Dendritic cell treated with granulocyte-macrophage colony-stimulating factor and Interleukin-4, amounts not matched to agents 40 ng/mL and 50 ng/mL, for 4 days (primary cell): Measurements from ENCODE around the gene NAXD.
"Not testable (repeated sequence)": the region's sequence is repeated elsewhere in the genome, so short reads cannot be mapped to it uniquely, and the experiment has no call there.

ENCODE experiments used
- H3K27ac Mint-ChIP-seq: one replicate; pipeline ENCODE4 v1.8.0; 2022; ENCODE audit warnings: mild to moderate bottlenecking, mixed read lengths
- H3K27me3 Mint-ChIP-seq: one replicate; pipeline ENCODE4 v1.8.0; 2022; ENCODE audit warnings: mild to moderate bottlenecking, mixed read lengths
- H3K36me3 Mint-ChIP-seq: one replicate; pipeline ENCODE4 v1.8.0; 2022; ENCODE audit warnings: low read depth, mixed read lengths
- H3K4me1 Mint-ChIP-seq: one replicate; pipeline ENCODE4 v1.8.0; 2022; ENCODE audit warnings: low read depth, mixed read lengths
- H3K4me3 Mint-ChIP-seq: one replicate; pipeline ENCODE4 v1.8.0; 2022; ENCODE audit warnings: mild to moderate bottlenecking, moderate library complexity, mixed read lengths
- H3K9me3 Mint-ChIP-seq: one replicate; pipeline ENCODE4 v1.8.0; 2022; ENCODE audit warnings: mixed read lengths
- intact Hi-C: fragments of 100-400 bp; cut with micrococcal nuclease; formaldehyde crosslinking; loops from one replicate; pipeline ENCODE4 v1.15.0; 2022

Gene NAXD

DNA sequence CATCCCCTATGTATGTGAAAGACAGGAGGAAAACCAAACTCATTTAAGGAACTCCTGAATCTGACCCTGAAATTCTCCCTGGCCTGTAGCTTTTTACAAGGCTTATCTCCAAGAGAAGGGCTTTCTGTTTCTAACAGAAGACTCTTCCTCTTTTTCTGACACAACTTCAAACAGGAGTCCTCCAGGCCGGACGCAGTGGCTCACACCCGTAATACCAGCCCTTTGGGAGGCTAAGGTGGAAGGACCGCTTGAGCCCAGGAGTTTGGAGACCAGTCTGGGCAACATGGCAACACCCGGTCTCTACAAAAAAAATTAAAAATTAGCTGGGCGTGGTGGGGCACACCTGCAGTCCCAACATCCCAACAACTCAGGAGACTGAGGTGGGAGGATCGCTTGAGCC lies 48.7 kb downstream of the NAXD start:
- peak overlapping the region; percentile 74 for H3K27ac Mint-ChIP-seq
- H3K36me3 Mint-ChIP-seq: peaks cover 93% of the 10 kb centered on the region
- intact Hi-C loops: no loop called here
- peaks cover 76% of the 10 kb centered on the region for H3K4me1 Mint-ChIP-seq
- H3K9me3 Mint-ChIP-seq: no peaks in the 10 kb centered on the region
- H3K4me3 Mint-ChIP-seq: peak overlapping the region; percentile 26
- H3K27me3 Mint-ChIP-seq: no peaks in the 10 kb centered on the region

DNA sequence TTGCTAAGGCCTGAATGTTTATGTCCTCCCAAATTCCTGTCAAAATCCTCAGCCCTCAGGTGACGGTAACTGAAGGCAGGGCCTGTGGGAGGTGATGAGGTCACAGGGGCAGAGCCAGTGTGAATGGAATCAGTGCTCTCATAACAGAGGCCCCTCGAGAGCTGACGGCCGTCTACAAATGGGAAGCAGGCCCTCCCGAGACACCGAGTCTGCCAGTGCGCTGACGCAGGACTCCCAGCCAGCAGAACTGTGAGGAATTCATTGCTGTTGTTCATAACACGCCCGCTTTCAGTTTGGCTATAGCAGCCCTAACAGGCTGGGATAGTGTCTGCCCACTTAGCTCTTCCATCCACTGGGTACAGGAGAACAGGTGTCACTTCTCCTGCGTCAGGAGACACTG lies 49.3 kb downstream of the NAXD start:
- H3K4me3 Mint-ChIP-seq: no peak overlapping the region
- no peaks in the 10 kb centered on the region for H3K27me3 Mint-ChIP-seq
- intact Hi-C loops: no loop called here
- peak overlapping the region; percentile 74 for H3K27ac Mint-ChIP-seq
- no peaks in the 10 kb centered on the region for H3K9me3 Mint-ChIP-seq
- peaks cover 93% of the 10 kb centered on the region for H3K36me3 Mint-ChIP-seq
- peaks cover 70% of the 10 kb centered on the region for H3K4me1 Mint-ChIP-seq

DNA sequence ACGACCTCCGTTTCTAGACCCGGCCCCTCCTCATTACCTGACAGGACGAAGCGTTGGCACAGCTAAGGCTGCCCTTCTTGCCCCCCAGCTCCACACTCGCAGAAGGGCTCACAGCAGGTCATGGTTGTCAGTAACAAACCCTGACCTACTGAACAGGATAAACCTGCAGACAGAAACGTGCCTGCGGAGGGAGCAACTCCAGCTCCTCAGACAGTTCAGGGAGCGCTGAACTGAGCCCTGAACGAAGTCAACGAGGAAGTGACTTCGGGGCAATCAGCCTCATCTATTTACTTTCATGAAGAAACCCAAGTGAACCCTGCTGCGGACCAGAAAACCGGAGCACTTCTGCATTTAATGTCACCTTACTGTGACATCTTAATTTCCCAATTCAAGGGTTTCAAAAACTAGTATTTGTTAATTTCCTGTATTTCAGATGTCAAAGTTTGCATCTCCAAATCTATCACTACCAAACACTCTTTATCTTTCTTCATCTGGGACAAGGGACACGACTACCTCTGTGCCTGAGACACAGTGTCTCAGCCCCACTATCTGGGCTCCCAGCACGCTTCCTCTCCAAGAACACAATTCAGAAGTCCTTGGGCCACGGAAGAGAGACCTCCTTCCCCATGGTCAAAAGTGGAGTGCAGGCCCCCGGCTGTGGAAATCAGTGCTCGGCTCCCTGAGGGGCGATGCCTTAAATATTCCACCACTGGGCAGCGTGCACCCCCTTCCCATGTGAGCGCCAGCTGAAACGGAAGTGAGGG lies 50.3 kb downstream of the NAXD start:
- Mint-ChIP-seq H3K9me3 (no peaks in the 10 kb centered on the region), H3K27me3 (no peaks in the 10 kb centered on the region), H3K27ac (peak overlapping the region; percentile 74), H3K4me1 (peaks cover 64% of the 10 kb centered on the region), H3K4me3 (peak overlapping the region; percentile 41), H3K36me3 (peaks cover 93% of the 10 kb centered on the region)
- intact Hi-C loops: no loop called here

DNA sequence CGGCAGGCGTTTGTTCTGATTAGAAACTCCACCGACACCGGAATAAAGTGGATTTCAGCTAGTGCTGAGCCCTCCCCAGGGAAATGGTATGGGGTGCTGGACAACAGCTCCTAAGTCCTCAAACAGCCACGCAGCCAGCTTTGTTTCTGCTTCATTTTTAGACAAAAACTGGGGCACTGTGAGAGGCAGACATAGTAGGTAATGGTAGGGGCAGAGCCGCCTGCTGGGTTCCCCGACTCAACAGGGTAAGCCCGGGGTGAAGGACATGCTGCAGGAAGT lies 50.8 kb downstream of the NAXD start:
- peaks cover 63% of the 10 kb centered on the region for H3K4me1 Mint-ChIP-seq
- intact Hi-C loops: no loop called here
- H3K4me3 Mint-ChIP-seq: peak overlapping the region; percentile 41
- H3K36me3 Mint-ChIP-seq: peaks cover 93% of the 10 kb centered on the region
- peak overlapping the region; percentile 74 for H3K27ac Mint-ChIP-seq
- no peaks in the 10 kb centered on the region for H3K9me3 Mint-ChIP-seq
- no peaks in the 10 kb centered on the region for H3K27me3 Mint-ChIP-seq

DNA sequence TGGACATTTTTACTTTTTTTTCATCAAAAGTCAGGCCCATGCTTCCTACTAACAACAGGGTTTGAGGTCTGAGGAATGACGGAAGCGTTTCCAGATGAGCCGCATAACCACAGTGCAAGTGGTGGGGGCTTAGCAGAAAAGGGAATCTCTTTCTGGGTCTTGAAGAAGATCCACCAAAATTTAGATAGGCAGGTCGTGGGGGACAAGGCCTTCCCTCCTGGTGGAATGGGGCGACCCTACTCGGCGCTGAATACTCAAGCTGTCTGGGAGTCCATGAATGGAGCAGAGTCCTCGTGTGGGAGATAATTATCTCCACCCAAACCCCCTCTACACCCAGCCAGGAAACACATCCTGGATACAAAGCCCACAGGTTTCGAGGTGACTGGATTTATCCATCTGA lies 53.7 kb downstream of the NAXD start:
- H3K9me3 Mint-ChIP-seq: no peaks in the 10 kb centered on the region
- H3K27me3 Mint-ChIP-seq: no peaks in the 10 kb centered on the region
- H3K4me3 Mint-ChIP-seq: no peak overlapping the region
- intact Hi-C loops: no loop called here
- peaks cover 35% of the 10 kb centered on the region for H3K4me1 Mint-ChIP-seq
- H3K27ac Mint-ChIP-seq: no peak overlapping the region
- peaks cover 85% of the 10 kb centered on the region for H3K36me3 Mint-ChIP-seq

DNA sequence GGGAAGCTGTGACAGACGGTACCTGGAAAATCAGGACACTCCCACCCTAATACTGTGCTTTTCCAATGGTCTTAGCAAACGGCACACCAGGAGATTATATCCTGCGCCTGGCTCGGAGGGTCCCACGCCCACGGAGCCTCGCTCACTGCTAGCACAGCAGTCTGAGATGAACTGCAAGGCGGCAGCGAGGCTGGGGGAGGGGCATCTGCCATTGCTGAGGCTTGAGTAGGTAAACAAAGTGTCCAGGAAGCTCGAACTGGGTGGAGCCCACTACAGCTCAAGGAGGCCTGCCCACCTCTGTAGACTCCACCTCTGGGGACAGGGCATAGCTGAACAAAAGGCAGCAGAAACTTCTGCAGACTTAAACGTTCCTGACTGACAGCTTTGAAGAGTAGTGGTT lies 54.5 kb downstream of the NAXD start:
- H3K27me3 Mint-ChIP-seq, H3K4me3 Mint-ChIP-seq, H3K27ac Mint-ChIP-seq, intact Hi-C loops, H3K9me3 Mint-ChIP-seq: not testable (repeated sequence)
- H3K36me3 Mint-ChIP-seq: peaks cover 81% of the 10 kb centered on the region
- H3K4me1 Mint-ChIP-seq: peaks cover 28% of the 10 kb centered on the region

DNA sequence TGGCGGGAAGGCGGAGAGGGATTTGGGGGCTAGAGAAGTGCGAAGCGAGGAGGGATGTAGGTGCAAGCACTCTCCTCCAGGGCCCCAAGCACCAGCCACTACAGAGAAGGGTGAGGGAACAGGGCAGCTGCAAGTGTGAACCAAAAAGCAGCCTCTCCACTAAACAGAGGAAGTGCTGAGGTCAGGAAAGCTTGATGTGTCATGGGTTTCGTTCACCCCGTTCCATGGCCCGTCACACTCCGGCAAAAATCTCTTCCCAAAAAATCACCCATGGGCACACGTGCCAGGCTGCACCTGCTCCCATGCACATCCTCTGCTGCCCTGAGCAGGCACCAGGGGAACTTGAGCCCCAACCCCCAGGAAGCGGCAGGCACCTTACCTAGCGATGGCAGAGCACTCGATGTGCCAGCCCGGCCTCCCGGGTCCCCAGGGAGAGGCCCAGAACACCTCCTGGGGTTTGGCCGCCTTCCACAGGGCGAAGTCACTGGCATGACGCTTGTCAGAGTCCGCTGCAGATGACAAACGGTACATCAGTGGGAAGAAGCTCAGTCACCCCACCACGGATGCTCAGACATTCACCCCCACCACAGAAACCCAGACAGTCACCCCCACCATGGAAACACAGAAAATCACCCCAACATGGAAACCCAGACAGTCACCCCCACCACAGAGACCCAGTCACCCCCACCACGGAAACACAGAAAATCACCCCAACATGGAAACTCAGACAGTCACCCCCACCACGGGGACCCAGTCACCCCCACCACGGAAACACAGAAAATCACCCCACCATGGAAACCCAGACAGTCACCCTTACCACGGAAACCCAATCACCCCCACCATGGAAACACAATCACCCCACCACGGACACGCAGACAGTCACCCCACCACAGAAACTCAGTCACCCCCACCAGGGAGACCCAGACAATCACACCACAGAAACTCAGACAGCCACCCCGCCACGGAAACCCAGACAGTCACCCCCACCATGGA lies 61.5 kb downstream of the NAXD start:
- H3K27ac Mint-ChIP-seq: peak overlapping the region; percentile 86

DNA sequence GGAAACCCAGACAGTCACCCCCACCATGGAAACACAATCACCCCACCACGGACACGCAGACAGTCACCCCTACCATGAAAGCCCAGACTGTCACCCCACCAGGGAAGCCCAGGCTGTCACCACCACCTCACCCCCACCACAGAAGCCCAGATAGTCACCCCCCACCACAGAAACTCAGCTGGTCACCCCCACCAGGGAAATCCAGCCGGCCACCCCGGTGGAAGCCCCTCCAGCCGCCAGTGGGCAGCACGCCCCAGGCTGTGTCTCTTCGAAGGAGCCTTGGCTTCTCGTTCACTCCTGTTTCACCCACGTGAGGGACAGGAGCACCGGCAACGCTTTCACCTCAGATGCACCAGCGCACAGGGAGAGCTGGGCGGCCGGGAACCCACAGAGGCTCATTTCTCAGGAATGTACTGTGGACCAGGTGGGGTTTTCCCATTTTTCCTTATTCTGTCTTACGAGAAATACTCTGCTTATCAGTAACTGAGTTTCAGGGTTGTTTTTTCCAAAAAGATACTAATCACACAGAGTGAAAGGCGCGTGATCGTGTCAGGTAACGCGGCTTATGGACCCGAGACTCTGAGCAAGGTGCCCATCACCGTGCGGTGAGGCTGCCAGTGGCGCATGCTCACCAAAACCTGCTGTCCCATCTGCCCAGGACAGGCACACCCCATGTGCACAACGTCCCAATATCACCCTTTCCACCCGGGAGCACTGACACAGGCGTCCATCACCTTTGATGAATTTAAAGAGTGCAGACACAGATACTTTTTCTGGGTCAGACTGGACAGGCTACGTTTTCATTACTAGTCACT lies 62.6 kb downstream of the NAXD start:
- H3K9me3 Mint-ChIP-seq: no peaks in the 10 kb centered on the region
- intact Hi-C loops: no loop called here
- peaks cover 34% of the 10 kb centered on the region for H3K4me1 Mint-ChIP-seq
- H3K36me3 Mint-ChIP-seq: peaks cover 75% of the 10 kb centered on the region
- peak overlapping the region; percentile 86 for H3K27ac Mint-ChIP-seq
- H3K4me3 Mint-ChIP-seq: no peak overlapping the region
- no peaks in the 10 kb centered on the region for H3K27me3 Mint-ChIP-seq

More for the DNA sequence above, 61.5 kb downstream of the NAXD start:
- Mint-ChIP-seq H3K9me3 (no peaks in the 10 kb centered on the region), H3K27me3 (no peaks in the 10 kb centered on the region), H3K4me3 (peak overlapping the region; percentile 64), H3K36me3 (peaks cover 75% of the 10 kb centered on the region), H3K4me1 (peaks cover 34% of the 10 kb centered on the region)
- intact Hi-C loops: no loop called here

DNA sequence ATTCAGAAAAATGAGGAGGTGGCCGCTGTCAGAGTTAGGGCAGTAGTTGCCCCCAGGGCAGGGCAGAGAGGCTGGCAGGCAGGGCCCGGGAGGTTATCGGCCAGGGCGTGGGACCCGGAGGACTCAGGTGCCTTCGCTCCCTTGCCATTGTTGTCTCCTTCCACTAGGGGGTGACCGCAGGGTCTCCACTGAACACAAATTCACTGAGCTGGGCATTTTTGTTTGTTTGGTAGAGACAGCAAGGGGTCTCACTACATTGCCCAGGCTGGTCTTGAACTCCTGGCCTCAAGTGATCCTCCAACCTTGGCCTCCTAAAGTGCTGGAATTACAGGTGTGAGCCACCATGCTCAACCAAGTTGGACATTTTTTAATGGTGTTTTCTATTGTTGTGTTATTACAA lies 65.5 kb downstream of the NAXD start:
- H3K4me3 Mint-ChIP-seq: no peak overlapping the region
- no peak overlapping the region for H3K27ac Mint-ChIP-seq
- H3K36me3 Mint-ChIP-seq: peaks cover 96% of the 10 kb centered on the region
- H3K27me3 Mint-ChIP-seq: no peaks in the 10 kb centered on the region
- no peaks in the 10 kb centered on the region for H3K9me3 Mint-ChIP-seq
- intact Hi-C loops: no loop called here
- H3K4me1 Mint-ChIP-seq: peaks cover 31% of the 10 kb centered on the region

DNA sequence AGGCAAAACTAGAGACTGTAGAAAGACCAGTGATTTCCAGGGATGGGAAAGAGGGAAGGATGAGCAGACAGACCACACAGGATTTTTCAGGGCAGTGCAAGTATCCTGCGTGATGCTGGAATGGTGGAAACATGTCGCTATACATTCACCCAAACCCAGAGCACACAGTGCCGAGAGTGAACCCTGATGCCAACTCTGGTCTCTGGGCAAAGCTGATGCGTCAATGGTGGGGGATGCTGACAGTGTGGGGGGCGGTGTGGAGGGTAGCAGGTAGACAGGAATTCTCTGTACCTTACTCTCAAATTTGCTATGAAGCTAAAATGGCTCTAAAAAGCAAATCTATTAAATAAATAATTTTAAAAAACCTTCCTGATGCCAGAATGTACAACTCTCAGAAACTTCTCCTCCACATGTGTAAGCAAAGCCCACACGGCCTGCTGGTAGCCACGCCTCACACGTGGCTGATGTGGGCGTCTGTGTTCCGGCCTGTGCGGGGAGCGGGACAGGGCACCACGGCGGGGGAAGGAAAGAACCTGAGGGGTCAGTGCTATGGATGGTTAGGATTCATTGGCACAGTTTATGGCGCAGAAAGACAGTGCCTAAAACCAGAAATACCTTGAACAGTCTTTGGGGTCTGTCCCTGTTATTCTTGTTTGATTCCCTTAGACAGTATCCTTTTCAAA lies 66.7 kb downstream of the NAXD start:
- no peaks in the 10 kb centered on the region for H3K27me3 Mint-ChIP-seq
- H3K27ac Mint-ChIP-seq: no peak overlapping the region
- H3K36me3 Mint-ChIP-seq: peaks cover 96% of the 10 kb centered on the region
- intact Hi-C loops: no loop called here
- peaks cover 20% of the 10 kb centered on the region for H3K4me1 Mint-ChIP-seq
- no peak overlapping the region for H3K4me3 Mint-ChIP-seq
- H3K9me3 Mint-ChIP-seq: no peaks in the 10 kb centered on the region

DNA sequence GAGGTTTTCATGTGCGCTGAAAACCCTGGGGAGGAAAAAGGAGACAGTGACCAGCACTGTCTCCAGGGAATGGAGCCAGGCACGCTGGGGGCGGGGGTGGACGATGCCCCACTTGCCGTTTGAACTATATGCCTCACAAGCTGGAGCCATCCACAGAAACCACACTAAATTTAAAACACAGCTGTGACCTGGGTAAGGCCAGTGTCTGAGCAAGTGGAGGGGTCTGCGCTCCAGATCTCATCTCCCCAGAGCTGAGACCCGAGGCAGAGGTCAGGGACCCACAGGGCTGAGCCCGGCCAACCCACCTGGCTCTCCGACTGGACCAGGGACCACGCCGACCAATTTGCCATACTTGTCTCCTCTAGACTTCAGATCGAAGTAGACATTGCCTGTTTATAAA lies 67.4 kb downstream of the NAXD start:
- Mint-ChIP-seq H3K36me3 (peaks cover 96% of the 10 kb centered on the region), H3K9me3 (no peaks in the 10 kb centered on the region), H3K4me3 (no peak overlapping the region), H3K27ac (no peak overlapping the region), H3K27me3 (no peaks in the 10 kb centered on the region), H3K4me1 (peaks cover 15% of the 10 kb centered on the region)
- intact Hi-C loops: no loop called here

DNA sequence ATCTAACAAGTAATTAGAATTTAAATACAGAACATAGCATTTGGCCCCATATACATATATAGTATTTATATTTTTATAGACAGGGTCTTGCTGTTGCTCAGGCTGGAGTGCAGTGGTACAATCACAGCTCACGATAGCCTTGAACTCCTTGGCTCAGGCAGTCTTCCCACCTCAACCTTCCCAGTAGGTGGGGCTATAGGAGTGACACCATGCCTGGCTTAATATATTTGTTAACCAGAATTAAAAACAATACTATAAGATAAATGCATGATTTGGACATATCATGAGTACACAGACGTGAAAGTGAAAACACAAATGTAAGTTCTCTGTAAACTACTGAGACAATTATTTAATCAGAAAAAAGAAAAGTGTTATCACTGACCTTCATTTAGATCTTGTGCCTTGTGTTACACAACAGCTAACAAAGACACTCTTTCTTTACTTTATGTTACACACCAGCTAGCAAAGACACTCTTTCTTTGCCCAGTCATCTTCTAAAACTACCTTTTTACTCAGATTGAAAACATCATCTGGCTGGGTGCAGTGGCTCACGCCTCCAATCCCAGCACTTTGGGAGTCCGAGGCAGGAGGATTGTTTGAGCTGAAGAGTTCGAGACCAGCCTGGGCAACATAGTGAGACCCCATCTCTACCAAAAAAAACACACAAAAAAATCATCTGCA lies 68.0 kb downstream of the NAXD start:
- no peaks in the 10 kb centered on the region for H3K9me3 Mint-ChIP-seq
- no peaks in the 10 kb centered on the region for H3K27me3 Mint-ChIP-seq
- H3K4me1 Mint-ChIP-seq: peaks cover 15% of the 10 kb centered on the region
- intact Hi-C loops: no loop called here
- H3K27ac Mint-ChIP-seq: no peak overlapping the region
- H3K36me3 Mint-ChIP-seq: peaks cover 96% of the 10 kb centered on the region
- no peak overlapping the region for H3K4me3 Mint-ChIP-seq

DNA sequence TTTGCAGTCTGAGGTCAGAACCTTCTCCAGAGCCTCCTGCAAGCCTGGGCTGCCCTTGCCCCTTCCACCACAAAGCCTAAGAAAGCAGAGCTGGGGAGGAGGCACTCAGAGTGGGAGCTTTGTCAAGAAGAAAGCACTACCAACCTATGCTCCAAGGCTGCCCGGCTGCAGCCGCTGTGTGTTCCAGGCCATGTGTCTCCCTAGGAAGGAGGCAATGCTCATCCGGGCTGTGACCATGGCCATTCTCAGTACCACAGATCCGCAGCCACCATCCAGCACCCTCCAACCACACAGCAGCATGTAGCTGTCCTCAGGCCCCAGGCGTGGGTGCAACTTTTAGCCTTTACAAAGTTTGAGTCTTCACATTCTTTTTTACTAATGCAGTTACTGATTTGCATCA lies 68.6 kb downstream of the NAXD start:
- no peak overlapping the region for H3K4me3 Mint-ChIP-seq
- peaks cover 15% of the 10 kb centered on the region for H3K4me1 Mint-ChIP-seq
- peaks cover 96% of the 10 kb centered on the region for H3K36me3 Mint-ChIP-seq
- H3K9me3 Mint-ChIP-seq: no peaks in the 10 kb centered on the region
- no peaks in the 10 kb centered on the region for H3K27me3 Mint-ChIP-seq
- H3K27ac Mint-ChIP-seq: no peak overlapping the region
- intact Hi-C loops: no loop called here
